ENCODE measurements around the gene ZNF775.

Gene ZNF775

DNA sequence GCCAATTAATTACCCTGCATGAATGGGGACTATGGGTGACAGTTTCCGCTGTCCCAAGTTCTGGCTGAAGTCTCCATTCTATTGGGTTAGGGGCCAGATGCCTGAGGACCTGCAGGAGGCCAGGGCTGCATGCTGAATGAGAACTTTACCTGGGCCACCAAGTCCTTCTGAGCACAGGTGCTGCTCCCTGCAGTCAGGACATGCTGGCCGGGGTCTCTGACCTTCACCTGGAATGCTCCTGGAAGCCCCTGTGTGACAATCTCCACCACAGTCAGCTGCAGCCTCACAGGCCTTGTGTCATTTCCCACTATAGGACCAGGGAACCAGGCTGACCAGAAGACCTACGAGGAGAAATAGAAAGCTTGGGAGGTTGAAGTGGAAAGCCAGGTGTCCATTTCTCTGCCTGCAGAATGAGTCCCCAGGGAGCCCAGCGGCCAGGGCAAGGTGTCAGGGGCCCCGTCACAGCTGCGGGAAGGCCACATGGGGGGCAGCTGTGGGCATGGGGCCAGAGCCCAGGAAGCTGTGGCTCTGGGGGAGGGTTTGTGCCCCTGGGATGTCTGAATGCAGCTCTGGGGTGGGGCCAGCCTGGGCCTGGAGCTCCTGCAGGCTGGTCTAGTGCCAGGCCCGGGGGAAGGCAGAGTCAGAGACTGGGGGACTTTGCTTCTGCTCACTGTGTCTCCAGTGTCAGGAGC is 65.7 kb downstream of the ZNF775 start:
- no peak for DNase-seq

- DNase-seq, result no peak
Measured at GRCh38 chr7:150446288-150446938, 67.3 kb downstream of the ZNF775 start.

Measured in activated gamma-delta T cell (primary cell).